ENCODE data around the gene TWIST1.
A peak's percentile ranks its signal among the peaks of the same experiment; 100 is the strongest.

The TWIST1 gene

GRCh38 chr7:19117091-19117869, at the start of gene TWIST1:
TSS of gene TWIST1 (minus strand) at chr7:19117636. CDS start at chr7:19117321, 315 bp downstream.
- peak; percentile 94 for DNase-seq (ENCODE audit: low read depth)
- TF ChIP-seq CTCF (conservative IDR thresholded peaks at IDR 0.05; ENCODE audit: control insufficient read depth, insufficient read depth, low read depth, low read length): no peak
- H3K4me3 ChIP-seq (ENCODE audit: control insufficient read depth, low read depth, low read length): peak within 1 kb of the TSS; percentile 97

GRCh38 chr7:19161671-19162070, 44.2 kb upstream of the TWIST1 start:
- no peak for DNase-seq (ENCODE audit: low read depth)
- no peak for TF ChIP-seq CTCF (conservative IDR thresholded peaks at IDR 0.05; ENCODE audit: control insufficient read depth, insufficient read depth, low read depth, low read length)
- no peak overlapping the region for H3K4me3 ChIP-seq (ENCODE audit: control insufficient read depth, low read depth, low read length)

- no peak for TF ChIP-seq CTCF (conservative IDR thresholded peaks at IDR 0.05; ENCODE audit: control insufficient read depth, insufficient read depth, low read depth, low read length)
- DNase-seq (ENCODE audit: low read depth): peak; percentile 51
- H3K4me3 ChIP-seq (ENCODE audit: control insufficient read depth, low read depth, low read length): no peak overlapping the region
Measured at GRCh38 chr7:19146699-19147098, 29.3 kb upstream of the TWIST1 start.

GRCh38 chr7:19145434-19146115, 28.1 kb upstream of the TWIST1 start:
- no peak overlapping the region for H3K4me3 ChIP-seq (ENCODE audit: control insufficient read depth, low read depth, low read length)
- DNase-seq (ENCODE audit: low read depth): no peak
- TF ChIP-seq CTCF (conservative IDR thresholded peaks at IDR 0.05; ENCODE audit: control insufficient read depth, insufficient read depth, low read depth, low read length): no peak

GRCh38 chr7:19144661-19145433, 27.4 kb upstream of the TWIST1 start, which contains the start of gene FERD3L:
TSS of gene FERD3L (minus strand) at chr7:19145421. CDS start at chr7:19145362, 59 bp downstream.
- no peak for DNase-seq (ENCODE audit: low read depth)
- peak within 1 kb of the TSS; percentile 27 for H3K4me3 ChIP-seq (ENCODE audit: control insufficient read depth, low read depth, low read length)
- TF ChIP-seq CTCF (conservative IDR thresholded peaks at IDR 0.05; ENCODE audit: control insufficient read depth, insufficient read depth, low read depth, low read length): no peak

- no peak for TF ChIP-seq CTCF (conservative IDR thresholded peaks at IDR 0.05; ENCODE audit: control insufficient read depth, insufficient read depth, low read depth, low read length)
- DNase-seq (ENCODE audit: low read depth): no peak
- H3K4me3 ChIP-seq (ENCODE audit: control insufficient read depth, low read depth, low read length): peak overlapping the region; percentile 27
Measured at GRCh38 chr7:19143881-19144574, 26.6 kb upstream of the TWIST1 start.
